Loucy (cell line): ENCODE measurements around the gene BCAT1.

Source experiments
- EZH2phosphoT487 ChIP-seq: fragments of 200-600 bp; IDR thresholded peaks from 2 replicates; pipeline ENCODE4 v1.6.1; 2018; ENCODE audit warnings: antibody characterized with exemption, mild to moderate bottlenecking, moderate library complexity, borderline replicate concordance
- TF ChIP-seq, protein P1 (sequence below): fragments of 200-600 bp; sonication (generic); conservative IDR thresholded peaks from 2 replicates; pipeline ENCODE4 v1.5.1; 2014; ENCODE audit warnings: mild to moderate bottlenecking, antibody characterized with exemption, low read length

DNA sequence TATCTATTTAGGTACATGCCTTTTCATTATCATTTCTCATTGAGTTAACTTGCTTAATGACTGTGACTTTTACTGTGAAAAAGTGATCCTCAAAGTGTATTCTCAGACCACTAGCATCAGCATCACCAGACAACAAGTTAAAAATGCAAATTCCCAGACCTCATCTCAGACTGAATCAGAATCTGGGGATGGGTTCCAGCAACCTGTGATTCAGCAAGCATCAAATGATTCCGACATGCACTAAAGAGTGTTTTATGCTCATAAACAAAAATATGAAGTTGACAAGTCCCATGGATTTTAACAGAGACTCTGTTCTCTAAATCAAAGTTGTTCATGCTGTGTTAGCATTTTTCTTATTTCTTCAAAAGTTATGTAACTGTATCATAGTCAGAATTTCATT, 130.6 kb downstream of the BCAT1 start:
- TF ChIP-seq, protein P1, sequence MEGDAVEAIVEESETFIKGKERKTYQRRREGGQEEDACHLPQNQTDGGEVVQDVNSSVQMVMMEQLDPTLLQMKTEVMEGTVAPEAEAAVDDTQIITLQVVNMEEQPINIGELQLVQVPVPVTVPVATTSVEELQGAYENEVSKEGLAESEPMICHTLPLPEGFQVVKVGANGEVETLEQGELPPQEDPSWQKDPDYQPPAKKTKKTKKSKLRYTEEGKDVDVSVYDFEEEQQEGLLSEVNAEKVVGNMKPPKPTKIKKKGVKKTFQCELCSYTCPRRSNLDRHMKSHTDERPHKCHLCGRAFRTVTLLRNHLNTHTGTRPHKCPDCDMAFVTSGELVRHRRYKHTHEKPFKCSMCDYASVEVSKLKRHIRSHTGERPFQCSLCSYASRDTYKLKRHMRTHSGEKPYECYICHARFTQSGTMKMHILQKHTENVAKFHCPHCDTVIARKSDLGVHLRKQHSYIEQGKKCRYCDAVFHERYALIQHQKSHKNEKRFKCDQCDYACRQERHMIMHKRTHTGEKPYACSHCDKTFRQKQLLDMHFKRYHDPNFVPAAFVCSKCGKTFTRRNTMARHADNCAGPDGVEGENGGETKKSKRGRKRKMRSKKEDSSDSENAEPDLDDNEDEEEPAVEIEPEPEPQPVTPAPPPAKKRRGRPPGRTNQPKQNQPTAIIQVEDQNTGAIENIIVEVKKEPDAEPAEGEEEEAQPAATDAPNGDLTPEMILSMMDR = no peak
- TF ChIP-seq EZH2phosphoT487 = no peak
